Measurements from ENCODE around the gene TBC1D3H.
"Not testable (repeated sequence)": the region's sequence is repeated elsewhere in the genome, so short reads cannot be mapped to it uniquely, and the experiment has no call there.

Gene TBC1D3H

GRCh38 chr17:36388385-36389245, at the start of gene TBC1D3H:
TBC1D3H (minus strand) TSS chr17:36388435; CDS start chr17:36386895, 1,540 bp downstream.
- not testable (repeated sequence) for DNase-seq (ENCODE audit: low read depth)

DNA sequence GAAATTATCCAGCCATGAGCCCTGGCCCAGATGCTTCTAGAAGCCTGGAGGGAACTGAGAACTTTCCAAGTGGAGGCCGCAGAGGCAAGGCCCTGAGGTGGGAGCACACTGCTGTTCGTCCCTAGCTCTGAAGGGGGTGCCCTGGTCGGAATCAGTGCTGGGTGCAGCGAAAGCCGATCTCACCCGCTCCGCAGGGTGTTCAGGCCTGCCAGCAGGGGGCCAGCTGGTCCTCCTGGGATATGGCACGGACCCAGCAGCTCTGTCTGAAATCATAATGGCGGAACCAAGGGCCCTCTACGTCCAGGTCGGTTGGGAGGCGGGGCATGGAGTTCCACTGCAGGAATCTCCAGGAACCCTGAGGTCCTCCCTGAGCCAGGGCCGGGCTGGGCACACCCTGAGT, 40.7 kb upstream of the TBC1D3H start:
- DNase-seq (ENCODE audit: low read depth), result not testable (repeated sequence)

GRCh38 chr17:36415180-36415941, 27.1 kb upstream of the TBC1D3H start:
- not testable (repeated sequence) for DNase-seq (ENCODE audit: low read depth)

DNA sequence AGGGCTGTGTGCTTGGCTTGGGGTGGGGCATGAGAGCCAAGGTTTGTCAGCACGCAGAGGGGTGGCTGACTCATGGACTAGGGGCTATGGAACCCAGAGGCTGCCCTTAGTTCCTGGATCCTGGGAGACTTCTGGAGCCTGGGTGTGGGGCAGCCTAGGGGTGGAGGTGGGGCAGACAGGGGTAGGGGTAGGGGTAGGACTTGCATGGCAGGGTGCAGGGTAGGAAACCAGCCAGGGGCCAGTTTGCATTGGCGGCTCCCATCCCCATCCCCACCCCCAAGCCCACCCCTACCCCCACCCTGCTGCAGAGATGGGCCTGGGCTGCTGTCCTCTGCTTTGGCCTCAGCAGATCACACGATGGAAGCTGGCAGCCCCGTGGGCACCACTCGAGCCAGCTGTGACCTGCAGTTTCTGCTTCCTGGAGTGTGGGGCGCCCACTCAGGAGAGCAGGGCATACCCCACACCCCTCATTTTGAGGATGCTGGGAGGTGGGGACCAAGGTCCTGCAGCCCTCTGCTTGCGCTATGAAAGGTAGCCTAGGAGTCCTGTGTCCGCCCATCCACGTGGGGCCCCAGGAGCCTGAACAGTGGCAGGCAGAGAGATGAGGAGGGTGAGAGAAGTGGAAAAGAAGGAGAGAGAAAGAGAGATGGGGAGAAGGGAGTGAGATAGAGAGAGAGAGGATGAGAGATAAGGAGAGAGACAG, 2.9 kb upstream of the TBC1D3H start:
- DNase-seq (ENCODE audit: low read depth), result not testable (repeated sequence)

DNA sequence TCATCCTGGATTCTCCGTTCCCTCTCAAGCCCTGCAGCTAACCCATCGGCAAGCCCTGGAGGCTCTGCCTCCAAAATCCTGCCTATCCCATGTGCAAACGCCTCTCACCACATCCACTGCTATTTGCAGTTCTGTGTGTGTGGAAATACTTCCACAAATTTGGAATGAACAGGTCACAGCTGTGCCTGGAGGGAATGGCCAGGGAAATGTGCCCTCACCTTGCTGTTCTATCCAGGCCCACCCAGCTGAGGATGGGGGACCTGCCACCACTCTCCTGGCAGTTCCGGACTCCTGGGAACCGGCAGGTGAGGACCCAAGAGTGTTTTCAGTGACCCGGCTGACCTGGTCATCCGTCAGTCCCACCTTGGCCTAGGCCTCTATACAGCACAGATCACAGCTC, 12.3 kb downstream of the TBC1D3H start:
- DNase-seq (ENCODE audit: low read depth), result not testable (repeated sequence)

DNA sequence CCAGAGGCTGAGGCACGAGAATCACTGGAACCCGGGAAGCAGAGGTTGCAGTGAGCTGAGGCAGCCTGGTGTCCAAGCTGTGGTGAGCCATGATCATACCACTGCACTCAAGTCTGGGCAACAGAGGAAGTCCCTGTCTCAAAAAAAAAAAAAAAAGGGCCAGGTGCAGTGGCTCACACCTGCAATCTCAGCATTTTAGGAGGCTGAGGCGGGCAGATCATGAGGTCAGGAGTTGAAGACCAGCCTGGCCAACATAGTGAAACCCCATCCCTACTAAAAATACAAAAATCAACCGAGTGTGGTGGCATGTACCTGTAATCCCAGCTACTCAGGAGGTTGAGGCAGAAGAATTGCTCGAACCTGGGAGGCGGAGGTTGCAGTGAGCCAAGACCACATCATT, 25.7 kb downstream of the TBC1D3H start:
- not testable (repeated sequence) for DNase-seq (ENCODE audit: low read depth)
